ENCODE data around the gene SIRT2. TPM values are rescaled to one million over a fixed set of nuclear protein-coding genes. Genes with fewer than 3 reads are reported as not detected.
"Not testable (repeated sequence)": the region's sequence is repeated elsewhere in the genome, so short reads cannot be mapped to it uniquely, and the experiment has no call there.

The SIRT2 gene
- total RNA-seq, 2 donors from 2014 or later = 60.9 to 87.3 TPM

GRCh38 chr19:38894968-38895367, 4.5 kb downstream of the SIRT2 start:
- ATAC-seq (no peak), DNase-seq (ENCODE audit: low spot score) (no peak)
- Mint-ChIP-seq H3K27ac (no peak overlapping the region), H3K9me3 (no peaks in the 10 kb centered on the region), H3K4me1 (ENCODE audit: low read depth in 2 of 2) (peaks cover 34 to 39% of the 10 kb centered on the region in 2 donors), H3K27me3 (no peaks in the 10 kb centered on the region), H3K4me3 (no peak overlapping the region), H3K36me3 (no peaks in the 10 kb centered on the region)

- H3K27me3 Mint-ChIP-seq = no peaks in the 10 kb centered on the region
- peaks cover 27 to 30% of the 10 kb centered on the region in 2 donors for H3K4me1 Mint-ChIP-seq (ENCODE audit: low read depth in 2 of 2)
- no peaks in the 10 kb centered on the region for H3K36me3 Mint-ChIP-seq
- no peaks in the 10 kb centered on the region for H3K9me3 Mint-ChIP-seq
- DNase-seq (ENCODE audit: low spot score) = no peak
- no peak overlapping the region for H3K27ac Mint-ChIP-seq
- no peak for ATAC-seq
- H3K4me3 Mint-ChIP-seq = no peak overlapping the region
These were observed 6.1 kb downstream of the SIRT2 start for GRCh38 chr19:38893341-38893771.

GRCh38 chr19:38892841-38893240, 6.6 kb downstream of the SIRT2 start:
- H3K27ac Mint-ChIP-seq = no peak overlapping the region
- no peak overlapping the region for H3K4me3 Mint-ChIP-seq
- ATAC-seq (no peak), DNase-seq (ENCODE audit: low spot score) (no peak)
- peaks cover 22 to 25% of the 10 kb centered on the region in 2 donors for H3K4me1 Mint-ChIP-seq (ENCODE audit: low read depth in 2 of 2)
- no peaks in the 10 kb centered on the region for H3K9me3 Mint-ChIP-seq
- H3K36me3 Mint-ChIP-seq = no peaks in the 10 kb centered on the region
- H3K27me3 Mint-ChIP-seq = no peaks in the 10 kb centered on the region

- no peak overlapping the region for H3K27ac Mint-ChIP-seq
- ATAC-seq = no peak
These were observed 7.6 kb downstream of the SIRT2 start for GRCh38 chr19:38891771-38892170.

GRCh38 chr19:38890686-38891085, 8.7 kb downstream of the SIRT2 start:
- H3K4me3 Mint-ChIP-seq = no peak overlapping the region
- H3K27ac Mint-ChIP-seq = no peak overlapping the region
- H3K36me3 Mint-ChIP-seq = no peaks in the 10 kb centered on the region
- DNase-seq (ENCODE audit: low spot score) = no peak
- peaks cover 9 to 10% of the 10 kb centered on the region in 2 donors for H3K4me1 Mint-ChIP-seq (ENCODE audit: low read depth in 2 of 2)
- no peaks in the 10 kb centered on the region for H3K9me3 Mint-ChIP-seq
- no peak for ATAC-seq
- no peaks in the 10 kb centered on the region for H3K27me3 Mint-ChIP-seq

More at GRCh38 chr19:38891771-38892170, 7.6 kb downstream of the SIRT2 start:
- Mint-ChIP-seq H3K9me3 (no peaks in the 10 kb centered on the region), H3K4me1 (ENCODE audit: low read depth in 2 of 2) (peaks cover 13 to 14% of the 10 kb centered on the region in 2 donors), H3K27me3 (no peaks in the 10 kb centered on the region), H3K4me3 (no peak overlapping the region), H3K36me3 (no peaks in the 10 kb centered on the region)
- no peak for DNase-seq (ENCODE audit: low spot score)

- H3K27ac Mint-ChIP-seq = no peak overlapping the region
- H3K9me3 Mint-ChIP-seq = no peaks in the 10 kb centered on the region
- H3K4me1 Mint-ChIP-seq (ENCODE audit: low read depth in 2 of 2) = peaks cover 3 to 4% of the 10 kb centered on the region in 2 donors
- no peak overlapping the region for H3K4me3 Mint-ChIP-seq
- DNase-seq (ENCODE audit: low spot score) (no peak), ATAC-seq (no peak)
- H3K27me3 Mint-ChIP-seq = no peaks in the 10 kb centered on the region
- H3K36me3 Mint-ChIP-seq = no peaks in the 10 kb centered on the region
These were observed 9.6 kb downstream of the SIRT2 start for GRCh38 chr19:38889803-38890202.

GRCh38 chr19:38888876-38889275, 10.5 kb downstream of the SIRT2 start:
- ATAC-seq (no peak), DNase-seq (ENCODE audit: low spot score) (no peak)
- H3K9me3 Mint-ChIP-seq = no peaks in the 10 kb centered on the region
- no peak overlapping the region for H3K4me3 Mint-ChIP-seq
- no peak overlapping the region for H3K27ac Mint-ChIP-seq
- H3K36me3 Mint-ChIP-seq = no peaks in the 10 kb centered on the region
- no peaks in the 10 kb centered on the region for H3K4me1 Mint-ChIP-seq (ENCODE audit: low read depth in 2 of 2)
- H3K27me3 Mint-ChIP-seq = no peaks in the 10 kb centered on the region

- H3K27me3 Mint-ChIP-seq; H3K4me3 Mint-ChIP-seq; H3K27ac Mint-ChIP-seq; DNase-seq (ENCODE audit: low spot score); H3K36me3 Mint-ChIP-seq; ATAC-seq; H3K9me3 Mint-ChIP-seq; H3K4me1 Mint-ChIP-seq (ENCODE audit: low read depth in 2 of 2): not testable (repeated sequence)
These were observed 14.7 kb downstream of the SIRT2 start for GRCh38 chr19:38884691-38885090.

GRCh38 chr19:38883286-38883685, 16.1 kb downstream of the SIRT2 start:
- H3K4me1 Mint-ChIP-seq (ENCODE audit: low read depth in 2 of 2) = peaks cover 6 to 8% of the 10 kb centered on the region in 2 donors
- no peak overlapping the region for H3K27ac Mint-ChIP-seq
- DNase-seq (ENCODE audit: low spot score) (no peak), ATAC-seq (no peak)
- no peaks in the 10 kb centered on the region for H3K27me3 Mint-ChIP-seq
- no peaks in the 10 kb centered on the region for H3K9me3 Mint-ChIP-seq
- H3K36me3 Mint-ChIP-seq = no peaks in the 10 kb centered on the region
- H3K4me3 Mint-ChIP-seq = no peak overlapping the region

GRCh38 chr19:38880882-38881609, 18.4 kb downstream of the SIRT2 start:
- Mint-ChIP-seq H3K36me3 (no peaks in the 10 kb centered on the region), H3K4me1 (ENCODE audit: low read depth in 2 of 2) (peaks cover 22 to 23% of the 10 kb centered on the region in 2 donors), H3K27me3 (no peaks in the 10 kb centered on the region), H3K27ac (peak overlapping the region in 1 of 2 donors; percentile 44), H3K9me3 (no peaks in the 10 kb centered on the region), H3K4me3 (no peak overlapping the region)
- ATAC-seq = no peak
- DNase-seq (ENCODE audit: low spot score) = no peak

GRCh38 chr19:38880076-38880881, 19.1 kb downstream of the SIRT2 start:
- Mint-ChIP-seq H3K9me3 (no peaks in the 10 kb centered on the region), H3K27me3 (no peaks in the 10 kb centered on the region), H3K4me3 (no peak overlapping the region), H3K27ac (peak overlapping the region; percentile 21 to 44), H3K4me1 (ENCODE audit: low read depth in 2 of 2) (peaks cover 23% of the 10 kb centered on the region in 2 donors), H3K36me3 (no peaks in the 10 kb centered on the region)
- DNase-seq (ENCODE audit: low spot score) (no peak), ATAC-seq (no peak)

GRCh38 chr19:38879400-38879751, 20.0 kb downstream of the SIRT2 start:
- ATAC-seq (no peak), DNase-seq (ENCODE audit: low spot score) (no peak)
- no peak overlapping the region for H3K27ac Mint-ChIP-seq
- H3K9me3 Mint-ChIP-seq = no peaks in the 10 kb centered on the region
- H3K4me3 Mint-ChIP-seq = no peak overlapping the region
- H3K27me3 Mint-ChIP-seq = no peaks in the 10 kb centered on the region
- peaks cover 23% of the 10 kb centered on the region in 2 donors for H3K4me1 Mint-ChIP-seq (ENCODE audit: low read depth in 2 of 2)
- H3K36me3 Mint-ChIP-seq = no peaks in the 10 kb centered on the region

- peak; percentile 36 to 37 for ATAC-seq
- Mint-ChIP-seq H3K4me3 (peak overlapping the region; percentile 82), H3K9me3 (no peaks in the 10 kb centered on the region), H3K27me3 (no peaks in the 10 kb centered on the region), H3K4me1 (ENCODE audit: low read depth in 2 of 2) (peaks cover 23% of the 10 kb centered on the region in 2 donors), H3K27ac (peak overlapping the region; percentile 98), H3K36me3 (no peaks in the 10 kb centered on the region)
- no peak for DNase-seq (ENCODE audit: low spot score)
These were observed 20.6 kb downstream of the SIRT2 start for GRCh38 chr19:38878575-38879399.

Data from natural killer cell treated with Interleukin-12 subunit alpha and Interleukin-12 subunit beta and Interleukin-15 and Interleukin-18, amount 100 ng/mL, for 72 hours (primary cell).